Measurements from ENCODE around the gene SYS1. TPM values are rescaled to one million over a fixed set of nuclear protein-coding genes. Genes with fewer than 3 reads are reported as not detected.

The SYS1 gene
- total RNA-seq, 1 donor from 2014 or later: 23.4 TPM

Other genes starting within 250 kb of the SYS1 start
- gene WFDC5, start 248.0 kb upstream of the SYS1 start, total RNA-seq: not detected
- gene WFDC12, start 238.7 kb upstream of the SYS1 start, total RNA-seq: not detected
- gene PI3, start 188.3 kb upstream of the SYS1 start, total RNA-seq: not detected
- gene SEMG1, start 156.1 kb upstream of the SYS1 start, total RNA-seq: not detected
- gene SEMG2, start 141.8 kb upstream of the SYS1 start, total RNA-seq: not detected
- not detected for gene SLPI, start 108.6 kb upstream of the SYS1 start, total RNA-seq
- gene RBPJL, start 56.3 kb upstream of the SYS1 start, total RNA-seq: not detected
- gene MATN4, start 54.9 kb upstream of the SYS1 start, total RNA-seq: not detected
- 1.9 TPM for gene SDC4, start 14.7 kb upstream of the SYS1 start, total RNA-seq
- not detected for gene TP53TG5, start 15.2 kb downstream of the SYS1 start, total RNA-seq
- gene DBNDD2, start 45.1 kb downstream of the SYS1 start, total RNA-seq: 5.9 TPM
- gene PIGT, start 53.0 kb downstream of the SYS1 start, total RNA-seq: 12.0 TPM
- gene WFDC2, start 106.6 kb downstream of the SYS1 start, total RNA-seq: 3.4 TPM
- gene SPINT3, start 152.5 kb downstream of the SYS1 start, total RNA-seq: not detected
- not detected for gene WFDC6, start 176.3 kb downstream of the SYS1 start, total RNA-seq
- not detected for gene EPPIN, start 184.2 kb downstream of the SYS1 start, total RNA-seq
- gene WFDC8, start 216.1 kb downstream of the SYS1 start, total RNA-seq: not detected